SK-N-SH (cell line): Measurements from ENCODE around the gene MAP6. TPM values are rescaled to one million over a fixed set of nuclear protein-coding genes. Genes with fewer than 3 reads are reported as not detected.

Experiments
- CTCF ChIA-PET: fragments of 300-600, 350-600 bp; formaldehyde crosslinking; extraction: SDS; loops from one replicate; lab custom pipeline; 2021; lab: Yijun Ruan, JAX
- POLR2A ChIA-PET: fragments of 350-600 bp; sonication (Branson Sonifier 250); formaldehyde crosslinking; extraction: SDS; loops from one replicate; lab custom pipeline; 2020; ENCODE audit warnings: antibody characterized with exemption, inconsistent platforms; lab: Yijun Ruan, JAX
- DNase-seq: peaks from one replicate; pipeline ENCODE4 v3.0.0; 2012
- H2AFZ ChIP-seq: fragments of 200-600 bp; sonication (generic); 2 replicates; pipeline ENCODE4 v1.8.1; 2016; ENCODE audit warnings: antibody characterized with exemption, mild to moderate bottlenecking, low read depth
- H3F3A ChIP-seq: fragments of 200-600 bp; sonication (generic); replicated peaks from 2 replicates; pipeline ENCODE3; 2016; ENCODE audit warnings: antibody characterized with exemption, mild to moderate bottlenecking; ENCODE audit not compliant: insufficient read depth
- H3K27ac ChIP-seq, 2 experiments: fragments of 200-500 bp in 1 of 2; fragments of 200-600 bp in 1 of 2; sonication (Bioruptor generic) in 1 of 2; sonication (generic), shearing (Covaris generic) in 1 of 2; 2 replicates each; pipeline versions ENCODE4 v1.5.1 to v1.6.1; 2014 to 2016; ENCODE audit warnings: low read depth in 2 of 2, inconsistent platforms in 1 of 2, low read length in 1 of 2, mild to moderate bottlenecking in 1 of 2, mixed read lengths in 1 of 2
- H3K27me3 ChIP-seq: fragments of 200-600 bp; sonication (generic), shearing (Covaris generic); 2 replicates; pipeline ENCODE4 v1.6.1; 2016; ENCODE audit warnings: mixed run types; ENCODE audit not compliant: insufficient read depth
- H3K36me3 ChIP-seq, 2 experiments: fragments of 200-500 bp in 1 of 2; fragments of 200-600 bp in 1 of 2; sonication (Bioruptor generic) in 1 of 2; sonication (generic) in 1 of 2; replicated peaks in 1 of 2; 2 replicates each; pipeline versions ENCODE3 to v1.5.1; 2014 to 2016; ENCODE audit warnings: low read length in 1 of 2, mild to moderate bottlenecking in 1 of 2; ENCODE audit not compliant: insufficient read depth in 2 of 2, control insufficient read depth in 1 of 2
- H3K4me1 ChIP-seq, 2 experiments: fragments of 200-500 bp in 1 of 2; fragments of 200-600 bp in 1 of 2; sonication (Bioruptor generic) in 1 of 2; sonication (generic), shearing (Covaris generic) in 1 of 2; 2 replicates each; pipeline versions ENCODE4 v1.5.1 to v1.6.1; 2014 to 2016; ENCODE audit warnings: low read depth in 1 of 2, low read length in 1 of 2, mixed run types in 1 of 2; ENCODE audit not compliant: insufficient read depth in 2 of 2, control insufficient read depth in 1 of 2
- H3K4me2 ChIP-seq: fragments of 200-600 bp; sonication (generic), shearing (Covaris generic); 2 replicates; pipeline ENCODE4 v1.6.1; 2017; ENCODE audit warnings: mixed run types
- H3K4me3 ChIP-seq, 2 experiments: fragments of 200-500 bp in 1 of 2; fragments of 200-600 bp in 1 of 2; sonication (Bioruptor generic) in 1 of 2; sonication (generic), shearing (Covaris generic) in 1 of 2; 2 replicates each; pipeline versions ENCODE4 v1.5.1 to v1.8.1; 2014 to 2016; ENCODE audit warnings: low read depth in 2 of 2, inconsistent platforms in 1 of 2, low read length in 1 of 2, mild to moderate bottlenecking in 1 of 2, mixed read lengths in 1 of 2, moderate library complexity in 1 of 2
- H3K79me2 ChIP-seq: fragments of 200-600 bp; sonication (generic); 2 replicates; pipeline ENCODE4 v1.8.1; 2017; ENCODE audit warnings: mild to moderate bottlenecking; ENCODE audit not compliant: insufficient read depth
- H3K9ac ChIP-seq: fragments of 200-600 bp; sonication (generic); 2 replicates; pipeline ENCODE4 v1.6.1; 2017; ENCODE audit warnings: mixed run types
- H3K9me2 ChIP-seq: fragments of 200-600 bp; sonication (generic); 2 replicates; pipeline ENCODE4 v1.6.1; 2017; ENCODE audit warnings: mixed run types
- H3K9me3 ChIP-seq: fragments of 200-600 bp; sonication (generic); 2 replicates; pipeline ENCODE4 v1.6.1; 2017; ENCODE audit warnings: mixed run types, mild to moderate bottlenecking, moderate library complexity
- H4K20me1 ChIP-seq: fragments of 200-600 bp; sonication (generic); 2 replicates; pipeline ENCODE4 v1.6.1; 2017; ENCODE audit warnings: mild to moderate bottlenecking, mixed run types; ENCODE audit not compliant: insufficient read depth
- CHD2 ChIP-seq: fragments of 150-350 bp; IDR thresholded peaks from 2 replicates; pipeline ENCODE4 v1.6.1; 2018; ENCODE audit warnings: low read length; ENCODE audit not compliant: partially characterized antibody
- ELF1 ChIP-seq: IDR thresholded peaks from 2 replicates; pipeline ENCODE4 v1.4.0; 2012
- EZH2phosphoT487 ChIP-seq: fragments of 200-600 bp; sonication (generic); IDR thresholded peaks from 2 replicates; pipeline ENCODE4 v1.6.1; 2017; ENCODE audit warnings: low read depth, mixed run types, mild to moderate bottlenecking, antibody characterized with exemption, moderate library complexity, borderline replicate concordance
- FOXM1 ChIP-seq: IDR thresholded peaks from 2 replicates; pipeline ENCODE4 v1.4.0; 2012; ENCODE audit warnings: low read depth, mild to moderate bottlenecking
- IRF3 ChIP-seq: fragments of 150-350 bp; IDR thresholded peaks from 2 replicates; pipeline ENCODE4 v1.6.1; 2016; ENCODE audit warnings: mild to moderate bottlenecking, low read depth, low read length
- JUND ChIP-seq: IDR thresholded peaks from 2 replicates; pipeline ENCODE4 v1.4.0; 2012
- MXI1 ChIP-seq: IDR thresholded peaks from 2 replicates; pipeline ENCODE4 v1.6.1; 2012; ENCODE audit warnings: mild to moderate bottlenecking, low read depth, low read length, improper control_type of control experiment
- PBX3 ChIP-seq: IDR thresholded peaks from 2 replicates; pipeline ENCODE4; 2012
- RAD21 ChIP-seq: IDR thresholded peaks from 2 replicates; pipeline ENCODE4 v1.6.1; 2012; ENCODE audit warnings: mild to moderate bottlenecking, low read length
- RCOR1 ChIP-seq: fragments of 150-350 bp; IDR thresholded peaks from 2 replicates; pipeline ENCODE4 v1.6.1; 2017; ENCODE audit warnings: antibody characterized with exemption, low read length
- WGBS: methylation state at CpG from one replicate; pipeline ENCODE4 v1.1.6; 2017; ENCODE audit warnings: low lambda C conversion rate; 5-methylcytosine and 5-hydroxymethylcytosine counted together
- polyA plus RNA-seq, 3 experiments: library from polyadenylated mRNA; depleted of rRNA; stranded (reverse); fragments of >200 nt; gene quantifications; 2 replicates each; pipeline ENCODE4 v1.2.3, GENCODE V29; 2012
- TF ChIP-seq, protein P1 (sequence below): fragments of 150-350 bp; IDR thresholded peaks from 2 replicates; pipeline ENCODE4 v1.6.1; 2017; ENCODE audit warnings: antibody characterized with exemption, low read length, low read depth, borderline replicate concordance

MAP6 gene
- polyA plus RNA-seq, 1 of the 3 experiments (the other 2 are of a cell fraction), result 11.1 TPM

DNA sequence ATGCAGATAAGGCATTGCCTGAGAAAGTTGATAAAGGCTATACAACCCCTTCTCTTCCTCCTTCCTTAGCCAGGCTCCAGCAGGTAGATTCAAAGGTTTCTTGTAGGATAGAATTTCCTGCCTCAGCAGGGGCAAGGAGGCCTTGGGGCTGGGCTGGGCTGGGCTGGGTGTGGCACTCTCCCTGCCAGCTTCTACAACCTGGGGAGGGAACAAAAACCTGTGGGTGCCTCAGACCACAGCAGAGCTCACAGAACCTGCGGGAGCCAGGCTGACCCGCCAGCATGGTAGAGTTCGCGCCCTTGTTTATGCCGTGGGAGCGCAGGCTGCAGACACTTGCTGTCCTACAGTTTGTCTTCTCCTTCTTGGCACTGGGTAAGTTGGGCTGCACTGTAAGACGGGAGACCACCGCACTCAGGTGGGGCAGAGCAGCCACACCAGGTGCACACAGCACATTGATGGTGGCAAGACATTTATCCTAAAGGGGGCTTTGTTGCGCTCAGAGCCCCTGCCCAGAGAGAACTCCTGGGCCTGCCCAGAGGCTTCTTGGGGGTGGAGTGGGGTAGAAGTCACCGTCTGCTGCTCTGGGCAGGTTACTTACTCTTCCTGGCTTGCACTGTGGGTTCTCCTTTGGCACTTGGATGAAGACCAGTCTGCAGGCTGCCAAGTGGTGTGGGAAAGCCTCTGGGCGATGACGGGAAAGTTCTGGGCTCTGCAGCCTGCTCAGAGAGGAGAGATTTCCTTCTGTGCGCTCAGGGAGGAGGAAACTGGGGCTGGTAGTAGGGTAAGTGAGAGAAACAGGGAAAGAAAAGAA is 49.0 kb upstream of the MAP6 start, which contains the start of gene MOGAT2:
MOGAT2 (plus strand) TSS at position 231 of the 811 bp plus-strand sequence; CDS start at position 282, 51 bp downstream.
- no peak within 1 kb of the TSS for H3K27ac ChIP-seq
- H3K4me2 ChIP-seq, result no peak within 1 kb of the TSS
- H3K4me1 ChIP-seq, result peaks cover 0 to 15% of the 10 kb centered on the region in 2 experiments; a peak in 2 of 4 replicates
- H4K20me1 ChIP-seq, result no peaks in the 10 kb centered on the region
- TF ChIP-seq RCOR1, result no peak
- TF ChIP-seq PBX3, result no peak
- TF ChIP-seq JUND, result no peak
- TF ChIP-seq, protein P1, sequence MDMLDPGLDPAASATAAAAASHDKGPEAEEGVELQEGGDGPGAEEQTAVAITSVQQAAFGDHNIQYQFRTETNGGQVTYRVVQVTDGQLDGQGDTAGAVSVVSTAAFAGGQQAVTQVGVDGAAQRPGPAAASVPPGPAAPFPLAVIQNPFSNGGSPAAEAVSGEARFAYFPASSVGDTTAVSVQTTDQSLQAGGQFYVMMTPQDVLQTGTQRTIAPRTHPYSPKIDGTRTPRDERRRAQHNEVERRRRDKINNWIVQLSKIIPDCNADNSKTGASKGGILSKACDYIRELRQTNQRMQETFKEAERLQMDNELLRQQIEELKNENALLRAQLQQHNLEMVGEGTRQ, result no peak
- no peak for TF ChIP-seq MXI1
- TF ChIP-seq CHD2, result no peak
- TF ChIP-seq IRF3, result no peak
- TF ChIP-seq RAD21, result no peak
- no peak for TF ChIP-seq ELF1
- TF ChIP-seq EZH2phosphoT487, result no peak
- H3K79me2 ChIP-seq, result no peaks in the 10 kb centered on the region
- no peaks in the 10 kb centered on the region; the same call in 1 of the 2 replicates for H3K27me3 ChIP-seq
- no peaks in the 10 kb centered on the region for H3K36me3 ChIP-seq
- H3K9ac ChIP-seq, result no peak within 1 kb of the TSS
- no peaks in the 10 kb centered on the region for H3F3A ChIP-seq
- ChIA-PET POLR2A (no interaction called here), CTCF (interaction anchor here (1.5 to 3.0 kb wide), 2 partner anchors 11 to 12 kb away, joined by 5 to 14 read pairs; no protein-coding TSS in a partner anchor)
- no peak within 1 kb of the TSS for H3K4me3 ChIP-seq
- no peaks in the 10 kb centered on the region for H3K9me2 ChIP-seq
- H2AFZ ChIP-seq, result no peak within 1 kb of the TSS
- no peaks in the 10 kb centered on the region for H3K9me3 ChIP-seq
- 89% methylated on average over 13 of the region's 13 CpGs for WGBS
- DNase-seq, result no peak

- no peak for DNase-seq
- Histone ChIP-seq H3K36me3 (no peaks in the 10 kb centered on the region), H3K9me2 (no peaks in the 10 kb centered on the region), H3F3A (no peaks in the 10 kb centered on the region), H3K9me3 (no peaks in the 10 kb centered on the region), H3K4me2 (no peak overlapping the region), H3K27me3 (no peaks in the 10 kb centered on the region; the same call in 1 of the 2 replicates), H3K4me1 (peaks cover 0 to 11% of the 10 kb centered on the region in 2 experiments; a peak in 2 of 4 replicates), H4K20me1 (no peaks in the 10 kb centered on the region), H3K9ac (no peak overlapping the region), H2AFZ (no peak overlapping the region), H3K79me2 (no peaks in the 10 kb centered on the region), H3K27ac (no peak overlapping the region), H3K4me3 (no peak overlapping the region)
- WGBS, result 71% methylated on average over 3 of the region's 3 CpGs
- ChIA-PET CTCF (interaction anchor here (1.2 to 1.5 kb wide), 2 partner anchors 11 to 119 kb away, joined by 3 to 5 read pairs; no protein-coding TSS in a partner anchor), POLR2A (no interaction called here)
- no peak for TF ChIP-seq FOXM1
These were observed 47.8 kb upstream of the MAP6 start for GRCh38 chr11:75716659-75717058.
